HG02588 (cell line): ENCODE measurements around the gene PLEK2.
"Not testable (repeated sequence)": the region's sequence is repeated elsewhere in the genome, so short reads cannot be mapped to it uniquely, and the experiment has no call there.

Experiments used
- ATAC-seq: cut with Tn5 transposase; IDR thresholded peaks from one replicate; pipeline ENCODE4 v1.9.1; 2021; ENCODE audit warnings: mild to moderate bottlenecking, moderate library complexity; ENCODE audit not compliant: unreplicated experiment

The PLEK2 gene

DNA sequence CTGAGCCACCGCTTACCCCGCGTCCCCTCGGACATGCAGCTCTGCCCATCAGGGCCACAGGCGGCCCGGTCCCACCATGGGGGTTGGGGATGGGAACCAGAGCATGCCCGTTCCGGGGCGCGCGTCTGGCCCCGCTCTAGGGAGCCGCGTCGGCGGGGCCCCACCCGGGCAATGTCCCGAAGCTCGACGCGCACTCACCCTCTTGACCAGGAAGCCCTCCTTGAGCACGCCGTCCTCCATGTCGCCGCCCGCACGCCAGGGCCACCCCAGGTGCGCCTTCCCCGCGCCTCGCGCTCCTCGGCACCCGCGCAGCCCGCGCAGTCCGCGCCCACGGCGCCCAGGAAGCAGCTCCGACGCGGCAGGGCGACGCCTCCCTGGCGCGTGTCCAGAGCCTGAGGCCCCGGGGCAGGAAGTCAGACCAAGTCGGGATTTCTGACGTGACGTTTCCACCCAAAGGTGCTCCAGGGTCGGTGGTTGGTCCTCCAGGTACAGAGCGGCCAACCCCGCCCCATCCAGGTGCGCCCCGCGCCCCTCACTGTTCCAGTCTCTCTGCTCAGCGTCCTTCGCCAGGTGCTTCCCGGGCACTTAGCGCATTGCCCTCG lies at the start of gene PLEK2:
TSS of gene PLEK2 (minus strand) at position 346 of the 602 bp plus-strand sequence. CDS start at position 240, 106 bp downstream.
- ATAC-seq, result no peak

GRCh38 chr14:67461341-67461985 lies 49.5 kb upstream of the PLEK2 start:
- no peak for ATAC-seq

DNA sequence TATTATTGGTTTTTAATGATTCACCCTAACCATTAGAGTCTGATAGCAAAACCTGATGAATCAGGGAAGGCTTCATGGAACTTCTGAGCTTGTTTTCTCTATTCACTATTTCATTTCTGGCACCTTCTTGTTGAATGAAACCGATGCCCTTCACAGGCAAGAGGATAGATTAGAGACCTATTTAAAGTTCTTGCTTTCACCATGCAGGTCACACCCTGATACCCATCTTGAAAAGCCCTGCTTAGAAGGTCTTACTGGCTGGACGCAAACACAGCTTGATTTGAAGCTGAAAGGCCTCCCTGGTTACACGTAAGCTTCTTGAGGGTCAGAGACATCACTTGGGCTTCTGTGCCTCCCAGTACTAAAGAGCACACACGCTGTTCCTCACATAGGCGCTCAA lies 47.4 kb upstream of the PLEK2 start:
- ATAC-seq, result no peak

DNA sequence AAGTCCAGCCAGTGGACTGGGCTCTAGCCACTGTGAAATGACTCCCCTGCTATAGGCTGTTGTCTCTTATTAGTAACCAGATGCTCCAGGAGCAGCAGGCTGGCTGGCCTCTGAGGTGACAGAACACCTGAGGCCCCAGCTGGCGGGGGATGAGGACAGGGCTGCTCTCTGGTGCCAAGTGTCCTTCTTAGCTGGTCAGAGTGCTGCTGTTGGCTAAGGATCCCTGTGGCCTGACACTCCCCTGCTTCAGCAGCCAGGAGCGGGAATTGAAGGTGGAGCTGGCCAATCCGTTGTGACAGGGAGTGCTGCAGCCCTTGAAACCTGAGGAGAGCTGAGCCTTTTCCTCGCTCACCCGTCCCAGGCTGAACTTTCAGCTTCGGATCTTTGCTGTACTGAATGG lies 45.8 kb upstream of the PLEK2 start:
- no peak for ATAC-seq

DNA sequence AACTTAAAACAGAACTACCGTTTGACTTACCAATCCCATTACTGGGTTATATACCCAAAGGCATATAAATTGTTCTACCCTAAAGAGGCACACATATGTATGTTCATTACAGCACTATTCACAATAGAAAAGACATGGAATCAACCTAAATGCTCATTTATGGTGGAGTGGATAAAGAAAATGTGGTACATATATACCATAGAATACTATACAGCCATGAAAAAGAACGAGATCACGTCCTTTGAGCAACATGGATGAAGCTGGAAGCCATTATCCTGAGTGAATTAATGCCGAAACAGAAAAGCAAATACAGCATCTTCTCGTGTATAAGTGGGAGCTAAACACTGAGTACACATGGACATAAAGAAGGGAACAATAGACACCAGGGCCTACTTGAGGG lies 44.8 kb upstream of the PLEK2 start:
- no peak for ATAC-seq

DNA sequence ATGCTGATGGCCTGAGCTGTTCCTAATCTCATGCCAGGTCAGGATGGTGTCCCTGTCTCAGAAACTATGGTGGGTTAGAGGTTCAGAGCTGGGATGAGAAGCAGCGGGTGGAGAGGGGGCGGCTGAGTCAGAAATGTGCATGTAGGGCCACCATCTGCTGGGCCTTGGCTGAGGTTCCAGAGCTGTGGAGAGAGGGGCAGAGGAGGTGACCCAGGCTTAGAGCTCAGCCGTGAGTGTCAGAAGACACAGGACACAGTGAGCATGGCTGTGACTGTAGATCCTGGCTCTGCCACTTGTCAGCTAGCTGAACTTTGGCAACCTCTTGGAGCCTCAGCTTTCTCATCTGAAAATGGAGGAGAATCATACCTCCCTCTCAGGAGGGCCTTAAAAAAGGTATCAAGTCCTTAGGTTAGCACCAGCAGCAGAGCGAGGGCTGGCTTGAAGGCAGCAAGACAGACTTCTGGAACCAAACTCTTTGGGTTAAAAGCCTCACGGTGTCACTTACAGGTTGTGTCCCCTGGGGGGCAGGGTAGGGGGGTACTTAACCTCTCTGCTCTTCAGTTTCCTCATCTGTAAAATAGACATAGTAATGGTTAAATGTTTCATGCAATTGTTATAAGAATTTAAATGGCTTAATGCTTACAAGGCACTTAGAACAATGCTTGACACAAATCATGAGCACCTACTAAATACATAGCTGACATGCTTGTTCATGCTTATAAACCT lies 41.8 kb upstream of the PLEK2 start:
- no peak for ATAC-seq

DNA sequence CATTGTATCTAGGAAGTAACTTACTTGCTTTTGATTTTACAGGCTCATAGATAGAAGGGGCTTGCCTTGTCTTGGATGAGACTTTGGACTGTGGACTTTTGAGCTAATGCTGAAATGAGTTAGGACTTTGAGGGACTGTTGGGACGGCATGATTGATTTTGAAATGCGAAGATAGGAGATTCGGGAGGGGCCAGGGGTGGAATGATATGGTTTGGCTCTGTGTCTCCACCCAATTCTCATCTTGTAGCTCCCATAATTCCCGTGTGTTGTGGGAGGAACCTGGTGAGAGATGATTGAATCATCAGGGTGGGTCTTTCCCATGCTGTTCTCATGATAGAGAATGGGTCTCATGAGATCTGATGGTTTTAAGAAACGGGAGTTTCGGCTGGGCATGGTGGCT lies 39.7 kb upstream of the PLEK2 start:
- ATAC-seq, result not testable (repeated sequence)

DNA sequence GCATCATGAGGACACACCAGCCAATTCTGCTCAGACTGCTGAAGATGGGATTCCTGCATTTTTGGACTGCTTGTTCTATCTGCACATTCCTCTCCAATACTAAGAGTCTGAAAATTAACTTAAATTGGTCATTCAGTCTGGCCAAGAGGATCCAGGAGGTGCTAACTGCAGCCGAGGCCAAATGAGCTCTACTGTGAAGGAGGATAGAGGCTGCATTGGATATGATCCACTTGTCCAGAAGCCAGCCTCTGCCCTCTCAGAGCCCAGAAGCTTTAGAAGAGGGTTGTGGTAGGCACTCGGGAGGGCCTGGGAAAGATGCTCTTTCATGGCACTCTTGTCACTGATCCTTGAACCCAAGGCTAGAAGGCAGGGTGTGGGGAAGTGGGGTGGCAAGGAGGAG lies 37.1 kb upstream of the PLEK2 start:
- ATAC-seq, result no peak

- ATAC-seq, result no peak
Measured at GRCh38 chr14:67447033-67447381, 35.0 kb upstream of the PLEK2 start.

DNA sequence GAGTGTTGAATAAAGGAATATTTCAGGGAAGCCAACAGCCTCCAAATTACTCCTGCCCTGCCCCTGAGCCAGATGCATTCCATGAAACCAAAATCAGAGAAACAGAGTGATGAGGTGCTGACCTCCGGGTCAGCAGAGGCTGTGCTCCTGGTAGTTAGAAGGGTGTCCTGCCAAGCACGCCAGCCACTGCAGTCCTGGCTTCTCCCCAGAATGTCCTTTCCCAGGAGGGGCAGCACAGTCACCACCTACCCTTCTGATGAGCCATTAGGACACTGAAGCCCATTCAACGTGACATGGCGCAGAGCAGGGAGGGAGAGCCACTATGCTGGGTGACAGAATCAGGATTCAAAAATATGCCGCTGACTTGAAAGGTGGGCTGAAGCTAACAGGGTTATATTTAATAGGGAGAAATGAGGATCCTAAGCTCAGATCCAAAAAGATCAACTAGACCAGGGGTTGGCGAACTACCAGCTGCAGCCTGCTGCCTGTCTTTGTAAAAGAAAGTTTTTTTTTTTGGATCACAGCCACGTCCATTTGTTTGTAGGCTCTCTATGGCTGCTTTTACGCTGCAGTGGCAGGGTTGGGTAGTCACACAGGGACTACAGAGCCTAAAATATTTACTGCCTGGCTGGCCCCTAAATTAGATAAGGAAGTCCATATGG lies 34.5 kb upstream of the PLEK2 start:
- no peak for ATAC-seq

DNA sequence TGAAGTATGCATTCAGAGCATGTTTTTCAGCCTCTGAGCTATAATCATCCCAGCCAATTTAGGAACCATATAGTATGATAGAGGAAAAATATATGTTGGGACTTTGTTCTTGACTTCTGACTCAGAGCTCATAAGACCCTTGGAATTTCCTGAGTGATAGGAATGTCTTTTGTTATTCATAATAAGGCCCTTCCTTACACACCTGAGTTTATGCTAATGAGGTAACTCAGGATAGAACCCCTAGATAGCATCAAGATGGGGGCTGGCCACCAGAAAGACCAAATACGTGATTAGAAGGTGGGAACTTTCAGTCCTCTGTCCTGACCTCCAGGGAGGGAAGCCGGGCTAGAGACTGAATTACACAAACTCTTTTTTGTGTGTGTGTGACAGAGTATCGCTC lies 32.4 kb upstream of the PLEK2 start:
- no peak for ATAC-seq

GRCh38 chr14:67442139-67442906 lies 30.4 kb upstream of the PLEK2 start:
- ATAC-seq, result no peak

DNA sequence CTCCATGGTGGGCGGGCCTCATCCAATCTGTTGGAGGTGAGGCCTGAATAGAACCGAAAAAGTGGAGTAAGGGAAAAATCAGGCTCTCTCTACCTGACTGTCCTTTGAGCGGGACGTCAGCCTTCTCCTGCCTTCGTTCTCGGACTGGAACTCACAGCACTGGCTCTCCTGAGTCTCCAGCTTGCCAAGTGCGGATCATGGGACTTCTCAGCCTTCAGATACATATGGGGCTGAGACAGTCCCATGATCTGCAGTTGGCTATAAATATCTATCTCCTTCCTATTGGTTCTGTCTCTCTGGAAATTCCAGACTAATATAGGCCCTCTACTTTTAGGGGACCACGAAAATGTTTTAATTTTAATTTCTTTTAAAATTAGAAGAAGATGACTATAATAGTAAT lies 29.7 kb upstream of the PLEK2 start:
- no peak for ATAC-seq

DNA sequence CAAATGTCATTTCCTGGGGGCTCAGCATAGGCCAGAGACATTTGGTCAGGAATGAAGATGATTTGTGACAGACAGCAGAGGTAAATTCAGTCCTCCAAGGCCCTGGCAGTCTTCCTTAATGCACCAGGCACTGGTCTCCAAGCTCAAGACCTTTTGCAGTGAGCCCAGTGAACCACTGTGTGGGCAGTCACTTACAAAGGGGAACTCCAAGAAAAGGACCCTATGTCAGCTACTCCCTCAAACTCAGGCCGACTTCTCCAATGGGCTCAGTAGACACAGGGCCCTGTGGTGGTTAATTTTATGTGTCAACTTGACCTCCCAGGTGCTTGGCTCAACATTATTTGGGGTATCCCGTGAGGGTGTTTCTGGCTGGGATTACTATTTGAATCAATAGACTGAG lies 29.3 kb upstream of the PLEK2 start:
- no peak for ATAC-seq

- no peak for ATAC-seq
Measured at GRCh38 chr14:67440513-67440912, 28.5 kb upstream of the PLEK2 start.

- ATAC-seq, result no peak
Measured at GRCh38 chr14:67438969-67439368, 27.0 kb upstream of the PLEK2 start.

DNA sequence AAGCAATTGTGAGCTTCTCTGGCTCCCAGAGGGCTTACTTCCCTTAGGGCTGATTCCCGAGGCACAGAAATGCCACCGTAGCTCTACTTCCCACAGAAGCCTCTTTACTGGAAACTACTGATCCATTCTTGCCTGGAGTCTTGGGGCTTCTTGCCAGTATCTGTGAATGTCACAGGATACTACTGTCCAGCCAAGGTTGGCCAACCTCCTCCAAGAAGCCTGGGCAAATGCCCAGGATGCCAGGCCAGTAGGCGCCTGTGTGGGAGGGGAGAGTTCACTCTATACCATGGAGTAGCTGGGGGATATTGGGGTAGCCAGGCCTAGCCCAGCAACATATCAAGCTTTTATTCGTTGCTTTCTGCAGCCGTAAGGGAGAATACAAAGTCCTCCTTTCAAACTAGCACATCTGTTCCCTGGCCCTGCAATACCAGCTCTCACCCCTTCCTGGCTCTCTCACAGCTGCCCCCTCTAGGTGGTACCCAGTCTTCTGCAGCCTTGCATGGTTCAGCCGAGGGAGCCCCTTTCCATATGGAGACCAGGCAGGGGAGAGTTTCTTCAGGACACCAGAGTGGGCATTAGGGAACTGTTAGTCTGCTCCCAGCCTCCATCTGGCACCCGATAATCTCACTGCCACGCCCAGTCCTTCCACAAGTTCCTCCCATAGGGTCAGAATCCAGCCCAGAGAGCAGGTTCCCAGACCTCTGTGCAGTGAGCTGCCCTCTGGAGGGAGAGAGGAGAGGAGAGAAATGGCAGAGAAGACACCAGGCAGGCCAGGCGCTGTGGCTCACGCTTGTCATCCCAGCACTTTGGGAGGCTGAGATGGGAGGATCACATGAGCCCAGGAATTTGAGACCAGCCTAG lies 24.3 kb upstream of the PLEK2 start:
- no peak for ATAC-seq

- ATAC-seq, result no peak
Measured at GRCh38 chr14:67435603-67436002, 23.6 kb upstream of the PLEK2 start.

DNA sequence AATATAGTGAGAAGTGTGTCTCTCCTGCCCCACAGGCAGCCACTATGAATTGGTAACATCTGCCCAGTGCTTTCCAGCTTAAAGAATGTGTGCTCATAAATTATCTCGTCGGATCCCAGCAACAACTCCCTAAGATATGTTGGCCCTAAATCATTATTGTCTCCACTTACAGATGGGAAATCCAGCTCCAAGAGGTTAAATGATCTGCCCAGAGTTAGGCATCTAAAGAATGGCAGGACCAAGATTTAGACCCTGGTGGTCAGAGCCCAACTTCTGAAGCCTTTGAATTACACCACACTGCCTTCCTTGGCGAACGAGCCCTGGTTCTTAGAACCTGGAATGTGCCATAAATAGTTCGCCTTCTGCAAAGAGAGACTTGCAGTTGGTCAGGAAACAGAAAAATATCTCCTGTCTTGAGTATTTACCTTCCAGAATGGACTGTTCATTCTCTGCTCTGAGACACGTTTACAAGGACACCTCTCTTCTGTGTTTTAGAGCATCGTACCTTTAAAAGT lies 20.1 kb upstream of the PLEK2 start:
- ATAC-seq, result no peak
